IPS DF 6.9 (cell line): ENCODE results near the gene NUP188.
"Not testable (repeated sequence)": the region's sequence is repeated elsewhere in the genome, so short reads cannot be mapped to it uniquely, and the experiment has no call there.

Source experiments
- DNase-seq: peaks from one replicate; pipeline ENCODE4 v3.0.0-alpha.2; 2013; ENCODE audit warnings: low read depth, low spot score
- H3K27ac ChIP-seq: one replicate; pipeline ENCODE4 v1.5.1; 2013; ENCODE audit warnings: low read length, control low read depth
- H3K27me3 ChIP-seq: 2 replicates; pipeline ENCODE4 v1.6.1; 2013; ENCODE audit warnings: mild to moderate bottlenecking, low read length; ENCODE audit not compliant: control insufficient read depth, insufficient read depth
- H3K36me3 ChIP-seq: 2 replicates; pipeline ENCODE4 v1.6.1; 2013; ENCODE audit warnings: low read length; ENCODE audit not compliant: control insufficient read depth, insufficient read depth
- H3K4me1 ChIP-seq: 2 replicates; pipeline ENCODE4 v1.6.1; 2013; ENCODE audit warnings: low read length; ENCODE audit not compliant: control insufficient read depth, insufficient read depth
- H3K4me3 ChIP-seq: 2 replicates; pipeline ENCODE4 v1.5.1; 2013; ENCODE audit warnings: mild to moderate bottlenecking, low read length
- H3K9me3 ChIP-seq: 2 replicates; pipeline ENCODE4 v1.6.1; 2013; ENCODE audit warnings: low read length, inconsistent platforms; ENCODE audit not compliant: control insufficient read depth, insufficient read depth
- WGBS: extraction: QIAGEN DNeasy Blood & Tissue Kit; methylation state at CpG from one replicate; pipeline ENCODE4 v1.1.7; 2013; ENCODE audit warnings: mixed read lengths, missing lambda C conversion rate; ENCODE audit not compliant: insufficient read length, insufficient coverage; 5-methylcytosine and 5-hydroxymethylcytosine counted together

NUP188 gene

DNA sequence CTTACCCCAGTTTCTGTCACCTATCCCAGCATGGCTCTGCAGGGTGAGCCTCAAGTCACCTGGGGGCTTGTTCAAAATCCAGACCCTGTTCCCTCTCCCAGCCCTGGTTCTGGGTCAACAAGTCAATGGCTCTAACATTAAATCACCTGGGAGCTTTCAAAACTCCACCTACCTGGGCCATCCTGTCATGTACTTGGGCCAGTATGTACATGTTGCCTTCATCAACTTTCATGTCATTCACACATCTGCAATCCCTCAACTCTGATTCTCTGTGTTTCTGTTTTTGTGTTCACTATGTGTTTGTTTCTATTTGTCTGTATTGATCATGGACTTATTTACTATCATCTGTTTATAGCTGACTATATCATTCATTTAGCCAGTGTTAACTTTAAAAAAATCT lies 82.7 kb downstream of the NUP188 start:
- Histone ChIP-seq H3K27me3 (no peaks in the 10 kb centered on the region), H3K9me3 (no peaks in the 10 kb centered on the region), H3K4me3 (no peak overlapping the region), H3K4me1 (0 out of 2 replicates have a peak, but pooled peaks cover 1% of the 10 kb centered on the region), H3K36me3 (no peaks in the 10 kb centered on the region), H3K27ac (no peak overlapping the region)
- DNase-seq: no peak

GRCh38 chr9:129031514-129031913 lies 84.0 kb downstream of the NUP188 start:
- H3K9me3 ChIP-seq: no peaks in the 10 kb centered on the region
- H3K36me3 ChIP-seq: no peaks in the 10 kb centered on the region
- DNase-seq: no peak
- H3K4me1 ChIP-seq: 0 out of 2 replicates have a peak, but pooled peaks cover 1% of the 10 kb centered on the region
- H3K27ac ChIP-seq: no peak overlapping the region
- H3K27me3 ChIP-seq: no peaks in the 10 kb centered on the region
- WGBS: no CpG with 5 or more reads among the region's 4 CpGs
- H3K4me3 ChIP-seq: no peak overlapping the region

GRCh38 chr9:129032541-129033159 lies 85.2 kb downstream of the NUP188 start:
- no peaks in the 10 kb centered on the region for H3K27me3 ChIP-seq
- no peaks in the 10 kb centered on the region for H3K9me3 ChIP-seq
- H3K36me3 ChIP-seq: no peaks in the 10 kb centered on the region
- no CpG with 5 or more reads among the region's 12 CpGs for WGBS
- no peak overlapping the region for H3K27ac ChIP-seq
- DNase-seq: no peak
- H3K4me1 ChIP-seq: 0 out of 2 replicates have a peak, but pooled peaks cover 3% of the 10 kb centered on the region
- no peak overlapping the region for H3K4me3 ChIP-seq

GRCh38 chr9:129033216-129033615 lies 85.7 kb downstream of the NUP188 start:
- no peaks in the 10 kb centered on the region for H3K27me3 ChIP-seq
- H3K4me3 ChIP-seq: no peak overlapping the region
- H3K27ac ChIP-seq: no peak overlapping the region
- H3K36me3 ChIP-seq: no peaks in the 10 kb centered on the region
- H3K4me1 ChIP-seq: 0 out of 2 replicates have a peak, but pooled peaks cover 3% of the 10 kb centered on the region
- WGBS: no CpG with 5 or more reads among the region's 8 CpGs
- no peaks in the 10 kb centered on the region for H3K9me3 ChIP-seq
- DNase-seq: no peak

DNA sequence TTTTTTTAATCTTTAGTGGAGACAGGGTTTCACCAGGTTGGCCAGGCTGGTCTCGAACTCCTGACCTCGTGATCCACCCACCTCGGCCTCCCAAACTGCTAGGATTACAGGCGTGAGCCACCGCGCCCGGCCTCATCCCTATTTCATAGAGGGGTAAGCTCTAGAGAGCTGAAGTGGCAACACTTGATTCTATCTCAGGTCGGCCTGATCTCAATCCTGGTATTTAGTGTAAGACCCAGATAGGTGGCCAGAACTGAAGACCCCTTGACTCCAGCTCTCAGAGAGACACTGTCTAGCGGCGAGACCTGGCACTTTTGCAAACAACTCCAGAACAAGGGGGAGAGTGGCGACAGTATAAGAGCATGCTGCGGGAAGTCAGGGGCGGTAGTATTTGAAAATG lies 88.3 kb downstream of the NUP188 start:
- not testable (repeated sequence) for H3K27ac ChIP-seq, H3K9me3 ChIP-seq, DNase-seq, H3K4me1 ChIP-seq, H3K27me3 ChIP-seq, H3K36me3 ChIP-seq, H3K4me3 ChIP-seq
- WGBS: no CpG with 5 or more reads among the region's 13 CpGs

DNA sequence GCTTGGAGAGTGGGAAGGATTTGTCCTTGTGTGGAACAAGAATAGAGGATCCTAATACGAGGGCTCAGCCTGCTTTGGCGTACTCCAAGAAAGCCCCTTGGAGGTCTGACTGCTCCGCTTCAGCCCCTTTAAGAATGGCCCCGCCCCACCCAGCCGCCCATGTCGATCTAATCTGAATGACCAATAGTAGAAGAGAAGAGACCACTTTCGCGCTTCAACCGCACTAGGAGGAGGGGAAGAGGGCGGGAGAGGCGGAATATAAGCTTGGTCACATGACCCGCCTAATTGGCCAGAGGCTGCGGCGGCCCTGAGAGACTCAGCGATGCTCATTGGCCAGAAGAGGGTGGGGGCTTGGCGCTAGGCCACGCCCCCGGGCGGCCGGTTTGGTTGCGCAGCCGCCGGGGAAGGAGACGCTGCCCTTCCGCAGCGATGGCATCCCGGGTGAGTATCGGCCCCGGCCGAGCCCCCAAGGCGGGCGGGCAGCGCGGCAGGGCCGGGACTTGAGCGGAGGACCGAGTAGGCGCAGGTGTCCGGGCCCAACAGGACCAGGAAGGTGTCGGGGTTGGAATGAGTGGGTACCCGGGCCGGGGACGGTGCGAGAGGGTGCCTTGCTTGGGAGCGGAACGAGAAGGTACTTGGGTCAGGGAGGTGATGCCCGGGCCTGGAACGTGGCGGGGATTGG lies 88.9 kb downstream of the NUP188 start, which contains the start of gene MIGA2:
Gene MIGA2 (plus strand): TSS at position 386 of the 682 bp plus-strand sequence. CDS start 3,969 bp downstream, outside the sequence.
- 0 out of 2 replicates have a peak, but pooled peaks cover 3% of the 10 kb centered on the region for H3K4me1 ChIP-seq
- H3K4me3 ChIP-seq: peak within 1 kb of the TSS; percentile 98
- WGBS: no CpG with 5 or more reads among the region's 49 CpGs
- no peaks in the 10 kb centered on the region for H3K9me3 ChIP-seq
- H3K27ac ChIP-seq: no peak within 1 kb of the TSS
- no peaks in the 10 kb centered on the region for H3K27me3 ChIP-seq
- H3K36me3 ChIP-seq: no peaks in the 10 kb centered on the region
- peak; percentile 94 for DNase-seq

- no peak overlapping the region for H3K27ac ChIP-seq
- 0 out of 2 replicates have a peak, but pooled peaks cover 3% of the 10 kb centered on the region for H3K4me1 ChIP-seq
- no peaks in the 10 kb centered on the region for H3K27me3 ChIP-seq
- peak overlapping the region; percentile 98 for H3K4me3 ChIP-seq
- WGBS: no CpG with 5 or more reads among the region's 32 CpGs
- DNase-seq: no peak
- no peaks in the 10 kb centered on the region for H3K9me3 ChIP-seq
- peaks cover 5% of the 10 kb centered on the region for H3K36me3 ChIP-seq
Observed at GRCh38 chr9:129036923-129037766, 89.6 kb downstream of the NUP188 start.

GRCh38 chr9:129037767-129038098 lies 90.2 kb downstream of the NUP188 start:
- H3K27me3 ChIP-seq: no peaks in the 10 kb centered on the region
- H3K4me1 ChIP-seq: 0 out of 2 replicates have a peak, but pooled peaks cover 3% of the 10 kb centered on the region
- H3K9me3 ChIP-seq: no peaks in the 10 kb centered on the region
- H3K27ac ChIP-seq: no peak overlapping the region
- WGBS: no CpG with 5 or more reads among the region's 6 CpGs
- peaks cover 9% of the 10 kb centered on the region for H3K36me3 ChIP-seq
- DNase-seq: no peak
- no peak overlapping the region for H3K4me3 ChIP-seq

- no CpG with 5 or more reads among the region's 8 CpGs for WGBS
- Histone ChIP-seq H3K4me1 (0 out of 2 replicates have a peak, but pooled peaks cover 3% of the 10 kb centered on the region), H3K4me3 (no peak overlapping the region), H3K27me3 (no peaks in the 10 kb centered on the region), H3K9me3 (no peaks in the 10 kb centered on the region), H3K27ac (no peak overlapping the region), H3K36me3 (peaks cover 9% of the 10 kb centered on the region)
- DNase-seq: no peak
Observed at GRCh38 chr9:129038109-129038852, 90.8 kb downstream of the NUP188 start.

DNA sequence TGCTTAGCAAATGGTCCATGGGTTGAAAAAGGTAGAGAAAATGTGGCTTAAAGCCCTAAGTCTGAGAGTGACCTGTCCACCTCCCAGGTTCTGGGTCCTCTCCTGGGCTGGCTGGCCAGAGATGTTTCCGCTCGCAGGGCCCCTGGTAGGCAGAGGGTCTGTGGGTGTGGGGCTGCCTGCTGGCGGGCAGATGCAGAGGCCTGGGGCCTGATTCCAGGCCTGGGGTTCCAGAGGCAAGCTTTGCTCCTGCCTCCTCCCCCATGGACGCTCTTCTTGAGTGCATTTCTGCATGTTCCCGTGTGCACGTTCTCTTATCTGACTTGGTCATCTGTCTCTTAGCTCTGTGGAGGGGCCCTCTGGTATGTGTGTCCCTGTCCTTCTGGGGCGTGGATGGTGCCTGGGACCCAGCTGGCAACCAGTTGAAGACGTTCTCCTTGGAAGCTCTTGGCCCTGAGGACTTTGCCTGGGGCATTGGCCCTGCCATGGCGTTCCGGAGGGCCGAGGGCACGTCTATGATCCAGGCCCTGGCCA lies 92.7 kb downstream of the NUP188 start:
- no CpG with 5 or more reads among the region's 12 CpGs for WGBS
- peaks cover 9% of the 10 kb centered on the region for H3K36me3 ChIP-seq

More for the DNA sequence above, 92.7 kb downstream of the NUP188 start:
- Histone ChIP-seq H3K27me3 (no peaks in the 10 kb centered on the region), H3K4me1 (0 out of 2 replicates have a peak, but pooled peaks cover 3% of the 10 kb centered on the region), H3K4me3 (no peak overlapping the region), H3K9me3 (no peaks in the 10 kb centered on the region), H3K27ac (no peak overlapping the region)
- no peak for DNase-seq
